Activated CD4-positive, alpha-beta T cell treated with anti-CD3 and anti-CD28 coated beads, Interleukin-2, Interleukin-6, amounts not matched to agents 100 ng/mL and 50 ng/mL, durations not matched to agents 16 hours and 8 hours (primary cell): ENCODE data around the gene NAA15.
"Not testable (repeated sequence)": the region's sequence is repeated elsewhere in the genome, so short reads cannot be mapped to it uniquely, and the experiment has no call there.

Source experiments
- DNase-seq: peaks from one replicate; pipeline ENCODE4 v3.0.0-alpha.2; 2020

Gene NAA15

GRCh38 chr4:139368998-139369397 lies 67.7 kb downstream of the NAA15 start:
- no peak for DNase-seq

GRCh38 chr4:139374251-139374650 lies 72.9 kb downstream of the NAA15 start:
- DNase-seq: no peak

GRCh38 chr4:139386421-139386820 lies 85.1 kb downstream of the NAA15 start:
- DNase-seq: no peak

GRCh38 chr4:139389102-139389501 lies 87.8 kb downstream of the NAA15 start:
- DNase-seq: no peak

- DNase-seq: no peak
These were observed 88.7 kb downstream of the NAA15 start for GRCh38 chr4:139389991-139390390.

GRCh38 chr4:139391731-139392130 lies 90.4 kb downstream of the NAA15 start:
- DNase-seq: no peak

- no peak for DNase-seq
These were observed 91.5 kb downstream of the NAA15 start for GRCh38 chr4:139392797-139393196.

GRCh38 chr4:139401368-139401767 lies 100.1 kb downstream of the NAA15 start:
- no peak for DNase-seq

- DNase-seq: no peak
These were observed 101.1 kb downstream of the NAA15 start for GRCh38 chr4:139402436-139402835.

GRCh38 chr4:139403462-139403861 lies 102.2 kb downstream of the NAA15 start:
- DNase-seq: no peak

- no peak for DNase-seq
These were observed 109.0 kb downstream of the NAA15 start for GRCh38 chr4:139410312-139410711.

- DNase-seq: not testable (repeated sequence)
These were observed 113.4 kb downstream of the NAA15 start for GRCh38 chr4:139414671-139415210.

- peak; percentile 48 for DNase-seq
These were observed 114.9 kb downstream of the NAA15 start for GRCh38 chr4:139416073-139416673.

- DNase-seq: peak; percentile 45
These were observed 118.1 kb downstream of the NAA15 start for GRCh38 chr4:139419388-139419914.

GRCh38 chr4:139420652-139421051 lies 119.3 kb downstream of the NAA15 start:
- DNase-seq: no peak

GRCh38 chr4:139436122-139436521 lies 134.8 kb downstream of the NAA15 start:
- DNase-seq: no peak

- DNase-seq: no peak
These were observed 136.8 kb downstream of the NAA15 start for GRCh38 chr4:139438141-139438540.

- no peak for DNase-seq
These were observed 139.7 kb downstream of the NAA15 start for GRCh38 chr4:139441029-139441428.

GRCh38 chr4:139443661-139444060 lies 142.4 kb downstream of the NAA15 start:
- no peak for DNase-seq

GRCh38 chr4:139444881-139445280 lies 143.6 kb downstream of the NAA15 start:
- DNase-seq: not testable (repeated sequence)

GRCh38 chr4:139447078-139447477 lies 145.8 kb downstream of the NAA15 start:
- not testable (repeated sequence) for DNase-seq

GRCh38 chr4:139450586-139450985 lies 149.3 kb downstream of the NAA15 start:
- no peak for DNase-seq

- DNase-seq: no peak
These were observed 150.7 kb downstream of the NAA15 start for GRCh38 chr4:139451997-139452396.

GRCh38 chr4:139453041-139453370 lies 151.7 kb downstream of the NAA15 start:
- peak; percentile 80 for DNase-seq
